ENCODE measurements around the gene STK38.

DNA sequence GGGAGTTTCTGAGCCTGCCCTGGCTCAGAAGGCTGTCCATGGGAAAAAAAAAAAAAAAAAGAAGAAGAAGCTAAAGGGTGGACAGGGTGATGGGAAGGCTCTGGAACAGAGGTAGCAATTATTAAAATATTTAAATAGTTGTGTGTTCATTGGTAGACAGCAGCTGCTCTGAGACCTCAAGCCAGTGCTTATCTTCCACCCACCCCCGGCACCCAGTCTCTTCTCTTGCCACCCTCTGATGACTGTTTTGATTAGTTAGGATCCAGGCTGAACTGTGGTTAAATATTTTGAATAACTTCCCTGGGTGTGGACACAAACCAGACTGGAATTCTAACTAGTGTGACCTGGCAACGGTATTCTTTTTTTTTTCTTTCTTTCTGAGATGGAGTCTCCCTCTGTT lies 30.0 kb upstream of the STK38 start:
- TF ChIP-seq, protein P1, sequence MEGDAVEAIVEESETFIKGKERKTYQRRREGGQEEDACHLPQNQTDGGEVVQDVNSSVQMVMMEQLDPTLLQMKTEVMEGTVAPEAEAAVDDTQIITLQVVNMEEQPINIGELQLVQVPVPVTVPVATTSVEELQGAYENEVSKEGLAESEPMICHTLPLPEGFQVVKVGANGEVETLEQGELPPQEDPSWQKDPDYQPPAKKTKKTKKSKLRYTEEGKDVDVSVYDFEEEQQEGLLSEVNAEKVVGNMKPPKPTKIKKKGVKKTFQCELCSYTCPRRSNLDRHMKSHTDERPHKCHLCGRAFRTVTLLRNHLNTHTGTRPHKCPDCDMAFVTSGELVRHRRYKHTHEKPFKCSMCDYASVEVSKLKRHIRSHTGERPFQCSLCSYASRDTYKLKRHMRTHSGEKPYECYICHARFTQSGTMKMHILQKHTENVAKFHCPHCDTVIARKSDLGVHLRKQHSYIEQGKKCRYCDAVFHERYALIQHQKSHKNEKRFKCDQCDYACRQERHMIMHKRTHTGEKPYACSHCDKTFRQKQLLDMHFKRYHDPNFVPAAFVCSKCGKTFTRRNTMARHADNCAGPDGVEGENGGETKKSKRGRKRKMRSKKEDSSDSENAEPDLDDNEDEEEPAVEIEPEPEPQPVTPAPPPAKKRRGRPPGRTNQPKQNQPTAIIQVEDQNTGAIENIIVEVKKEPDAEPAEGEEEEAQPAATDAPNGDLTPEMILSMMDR (IDR thresholded peaks at IDR 0.05) = no peak
- no peak for TF ChIP-seq POLR2A (IDR thresholded peaks at IDR 0.05)
